ENCODE results near the gene PEX3. TPM values are rescaled to one million over a fixed set of nuclear protein-coding genes. Genes with fewer than 3 reads are reported as not detected.

The PEX3 gene
- total and polyA plus RNA-seq, 10 of the 15 experiments (the other 5 are each of a cell fraction or from before 2014, with no cell fraction given), result 18.6 to 70.7 (median 38.6) TPM

GRCh38 chr6:143513410-143513809 is 62.8 kb downstream of the PEX3 start:
- no peaks in the 10 kb centered on the region for H3K27me3 ChIP-seq (replicated peaks in 1 of 2; ENCODE audit: control insufficient read depth in 2 of 2, insufficient read depth in 2 of 2, low read length in 1 of 2)
- no peak overlapping the region for H3K4me2 ChIP-seq (ENCODE audit: control insufficient read depth, insufficient read depth)
- H3K9me3 ChIP-seq (replicated peaks; ENCODE audit: control insufficient read depth, insufficient read depth, low read length), result no peaks in the 10 kb centered on the region
- SMC1A ChIA-PET (ENCODE audit: uncharacterized antibody, unreplicated experiment), result interaction anchor here (0.6 to 4.3 kb wide), 24 partner anchors 9 to 577 kb away, joined by 3 to 35 read pairs (median 3); no protein-coding TSS in a partner anchor
- POLR2A ChIA-PET, result interaction anchor here (1.0 to 1.5 kb wide), 3 partner anchors 21 to 330 kb away, joined by 3 to 4 read pairs (median 3); partner anchors contain the start of gene LTV1
- no peak for DNase-seq (ENCODE audit: low read depth, low spot score)
- WGBS (ENCODE audit: insufficient coverage, insufficient replicate concordance, low lambda C conversion rate, missing lambda C conversion rate), result 16% methylated on average over 4 of the region's 4 CpGs
- CTCF ChIA-PET, result interaction anchor here (0.6 to 5.3 kb wide), 50 partner anchors 8 to 1222 kb away, joined by 3 to 44 read pairs (median 4); partner anchors contain the start of genes ADAT2, LTV1, PEX3 and SF3B5
- H3K4me1 ChIP-seq (ENCODE audit: control insufficient read depth, insufficient read depth, low read length), result peaks cover 16% of the 10 kb centered on the region
- intact Hi-C loops (cut with micrococcal nuclease; ENCODE audit: unreplicated experiment), result loop anchor here (2.0 to 5.0 kb wide), 2 partner anchors 53 to 329 kb away; partner anchors contain the start of gene LTV1
- TF ChIP-seq TBL1XR1 (IDR thresholded peaks at IDR 0.05; ENCODE audit: low read depth, low read length), result no peak
- TF ChIP-seq YY1 (IDR thresholded peaks at IDR 0.05; ENCODE audit: low read depth, low read length), result peak; percentile 63; the same call in 1 of the 2 replicates
- TF ChIP-seq RAD21 (IDR thresholded peaks at IDR 0.05; ENCODE audit: insufficient read depth, low read depth, low read length), result peak; percentile 74
- TF ChIP-seq RELA (IDR thresholded peaks at IDR 0.05; ENCODE audit: borderline replicate concordance, partially characterized antibody), result no peak
- TF ChIP-seq SMC3 (IDR thresholded peaks at IDR 0.05; ENCODE audit: borderline replicate concordance, low read length), result peak; percentile 63; the same call in 1 of the 2 replicates
- 0 out of 2 replicates have a peak, but pooled peaks have one; percentile 58 for TF ChIP-seq IRF4 (IDR thresholded peaks at IDR 0.05; ENCODE audit: low read depth, low read length)
- TF ChIP-seq CTCF (IDR thresholded peaks at IDR 0.05 in 2 of 3, conservative IDR thresholded peaks at IDR 0.05 in 1 of 3; ENCODE audit: control insufficient read depth in 2 of 3, extremely low read depth in 1 of 3, insufficient read depth in 1 of 3, low read depth in 3 of 3, low read length in 3 of 3), result peak; percentile 60 to 72 (median 70)
- no peak for TF ChIP-seq SIN3A (IDR thresholded peaks at IDR 0.05; ENCODE audit: low read depth, low read length)
- no peak for TF ChIP-seq EP300 (IDR thresholded peaks at IDR 0.05; ENCODE audit: borderline replicate concordance in 1 of 2, control insufficient read depth in 1 of 2, low read depth in 2 of 2, low read length in 2 of 2)
- no peaks in the 10 kb centered on the region for H4K20me1 ChIP-seq (ENCODE audit: control insufficient read depth, insufficient read depth)
- ATAC-seq, result peak; percentile 41
- no peak overlapping the region for H3K27ac ChIP-seq (ENCODE audit: control insufficient read depth, insufficient read depth)
- BruUV-seq (replicated peaks), result no TSS peak
- H3K79me2 ChIP-seq (ENCODE audit: control insufficient read depth, insufficient read depth, low read length), result peaks cover 18% of the 10 kb centered on the region
- no peak overlapping the region for H2AFZ ChIP-seq (ENCODE audit: control insufficient read depth, low read depth, low read length)
- no peak for FAIRE-seq
- H3K9ac ChIP-seq (ENCODE audit: control insufficient read depth, insufficient read depth, low read length), result no peak overlapping the region
- no peak overlapping the region for H3K4me3 ChIP-seq
- H3K36me3 ChIP-seq (ENCODE audit: control insufficient read depth in 2 of 2, insufficient read depth in 2 of 2, low read length in 1 of 2), result no peaks in the 10 kb centered on the region
- in situ Hi-C loops (cut with MboI), result no loop called here
- RAD21 ChIA-PET (ENCODE audit: unreplicated experiment), result interaction anchor here (0.6 to 2.1 kb wide), 14 partner anchors 13 to 826 kb away, joined by 3 to 12 read pairs (median 3); partner anchors contain the start of gene STX11
